Hippocampal formation (tissue), 2 donors: ENCODE results near the gene FGF12.

ENCODE experiments used
- DNase-seq, 2 donors: peaks; one replicate each; lab custom pipeline; 2025; lab: John Stamatoyannopoulos, UW

Gene FGF12

DNA sequence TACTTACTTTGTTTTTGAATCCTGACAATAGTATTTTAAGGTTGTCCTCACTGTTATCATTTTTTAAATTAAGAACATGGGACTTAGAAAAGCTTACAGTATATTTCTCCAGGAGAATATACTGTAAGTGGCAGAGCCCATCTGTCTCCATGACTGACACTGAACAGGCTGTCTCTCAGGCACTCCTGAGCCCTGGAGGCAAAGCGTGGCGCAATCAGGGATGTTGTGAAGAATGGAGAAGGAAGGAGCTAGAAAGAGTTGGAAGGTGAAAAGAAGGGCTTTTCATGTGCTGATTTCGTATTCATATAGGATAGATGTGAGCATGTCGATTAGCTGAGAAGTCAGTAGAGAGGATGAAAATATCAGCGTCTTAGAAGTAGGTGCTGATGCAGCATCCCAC lies 41.5 kb downstream of the FGF12 start:
- no peak for DNase-seq

DNA sequence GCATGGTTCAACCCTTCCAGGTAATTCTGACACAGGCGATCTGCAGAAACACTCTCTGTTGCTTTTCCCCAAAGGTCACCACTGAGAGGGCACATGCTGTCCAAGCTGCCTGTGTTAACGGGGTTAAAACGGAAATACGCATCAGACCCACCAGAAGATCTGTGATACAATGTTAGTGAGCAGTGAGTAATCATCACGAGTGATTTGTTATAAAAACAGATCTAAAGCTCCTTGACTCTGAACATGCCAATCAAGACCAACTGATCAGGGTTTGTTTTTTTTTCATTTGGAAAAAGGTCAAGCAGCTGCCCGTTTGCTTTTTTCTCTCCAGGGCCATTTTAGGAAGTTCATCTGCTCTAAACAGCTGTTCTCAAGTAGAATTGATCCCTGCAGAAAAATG lies 43.2 kb downstream of the FGF12 start:
- DNase-seq: no peak

DNA sequence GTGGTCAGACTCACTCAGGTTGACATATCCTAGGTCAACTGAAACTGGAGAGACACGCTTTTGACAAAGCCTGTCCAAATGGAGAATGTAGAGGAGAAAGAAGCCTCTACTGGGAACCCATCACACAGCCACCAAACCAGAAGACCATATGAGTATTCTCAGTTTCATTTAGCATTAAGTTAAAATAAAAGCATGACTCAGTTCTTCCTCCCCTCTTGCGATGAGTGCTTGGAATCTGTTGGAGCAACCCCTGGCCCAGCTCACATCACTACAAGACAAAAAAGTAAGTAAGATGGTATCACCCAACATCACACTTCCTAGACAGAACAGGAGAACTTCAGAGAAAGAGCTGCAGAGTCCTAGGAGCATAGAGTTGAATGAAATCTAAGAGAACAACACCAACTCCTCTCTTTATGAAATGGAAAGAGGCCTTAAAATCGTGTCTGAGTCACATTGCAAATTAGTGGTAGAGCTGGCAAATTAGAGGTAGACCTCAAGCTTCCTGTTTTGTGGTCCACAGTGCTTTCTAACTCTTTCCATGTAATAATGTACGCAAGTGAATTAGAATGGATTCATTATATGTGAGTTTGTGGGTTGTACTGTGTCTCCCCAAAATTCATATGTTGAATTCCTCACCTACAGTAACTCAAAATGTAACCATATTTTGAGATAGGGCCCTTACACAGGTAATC lies 51.2 kb downstream of the FGF12 start:
- DNase-seq: no peak

DNA sequence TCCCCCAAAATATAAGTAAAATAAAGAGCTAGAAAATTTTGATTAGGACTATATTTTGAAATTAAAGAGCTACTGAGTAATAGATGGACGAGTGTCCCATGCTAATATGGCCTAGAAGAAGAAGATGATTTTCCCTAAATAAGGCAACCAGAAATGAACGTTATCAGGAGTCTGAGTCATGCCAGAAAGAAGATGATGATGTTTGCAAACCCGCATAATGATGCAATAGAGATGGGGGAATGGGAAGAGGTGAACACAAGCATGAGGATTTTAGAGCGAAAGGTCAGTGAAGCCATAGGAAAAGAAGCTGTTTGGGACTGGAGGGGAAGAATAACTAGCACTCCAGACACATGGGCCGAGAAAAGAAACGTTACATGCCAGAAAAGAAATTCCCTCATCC lies 71.7 kb downstream of the FGF12 start:
- no peak for DNase-seq

DNA sequence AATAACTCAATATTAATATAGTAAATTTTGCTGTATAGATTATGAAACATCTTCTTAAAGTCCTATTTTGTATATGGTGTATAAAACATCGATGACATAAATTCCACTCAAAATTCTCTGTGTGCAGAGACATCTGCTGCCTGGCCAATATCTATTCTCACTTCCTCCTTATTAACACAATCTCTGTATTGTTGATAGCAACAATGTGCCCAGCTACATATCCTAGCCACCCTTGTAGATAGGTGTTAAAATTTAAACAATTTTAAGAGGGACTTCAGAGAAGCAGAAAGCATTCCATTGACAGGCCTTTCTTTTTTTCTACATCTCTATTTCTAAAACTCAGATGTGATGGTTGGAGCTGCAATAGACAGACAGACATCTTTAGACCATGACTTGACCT lies 72.3 kb downstream of the FGF12 start:
- DNase-seq: no peak

DNA sequence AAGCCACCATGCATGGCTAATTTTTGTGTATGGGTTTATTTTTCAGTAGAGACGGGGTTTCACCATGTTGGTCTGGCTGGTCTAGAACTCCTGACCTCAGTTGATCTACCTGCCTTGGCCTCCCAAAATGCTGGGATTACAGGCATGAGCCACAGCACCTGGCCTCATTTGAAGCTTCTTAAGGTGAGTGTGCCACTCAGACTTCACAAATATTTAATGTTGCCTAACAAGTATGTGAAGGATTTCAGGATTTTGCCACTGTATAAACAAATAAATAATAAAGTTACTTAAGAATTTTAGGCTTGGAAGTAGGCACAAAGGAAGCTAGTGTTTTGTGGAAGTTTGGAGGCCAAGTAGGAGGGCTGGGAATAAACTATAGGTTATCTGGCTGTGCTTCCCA lies 73.5 kb downstream of the FGF12 start:
- no peak for DNase-seq

DNA sequence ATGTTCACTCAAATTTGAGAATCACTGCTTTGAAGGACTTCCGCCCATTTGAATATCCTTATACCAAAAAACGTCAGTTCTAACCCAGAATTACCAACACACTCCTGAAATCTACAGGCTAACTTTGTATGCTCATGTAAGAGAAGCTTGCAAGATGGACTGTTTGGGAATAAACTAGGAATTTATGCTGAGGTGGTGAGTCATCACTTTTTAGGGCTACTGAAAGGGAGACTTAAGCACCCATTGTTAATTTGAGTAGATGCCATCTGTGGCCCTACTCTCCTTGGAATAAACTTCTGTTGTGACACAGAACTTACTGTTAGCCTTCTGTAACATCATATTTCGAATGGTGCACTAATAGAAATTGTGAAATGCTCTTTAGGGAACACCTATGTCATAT lies 74.6 kb downstream of the FGF12 start:
- DNase-seq: no peak

DNA sequence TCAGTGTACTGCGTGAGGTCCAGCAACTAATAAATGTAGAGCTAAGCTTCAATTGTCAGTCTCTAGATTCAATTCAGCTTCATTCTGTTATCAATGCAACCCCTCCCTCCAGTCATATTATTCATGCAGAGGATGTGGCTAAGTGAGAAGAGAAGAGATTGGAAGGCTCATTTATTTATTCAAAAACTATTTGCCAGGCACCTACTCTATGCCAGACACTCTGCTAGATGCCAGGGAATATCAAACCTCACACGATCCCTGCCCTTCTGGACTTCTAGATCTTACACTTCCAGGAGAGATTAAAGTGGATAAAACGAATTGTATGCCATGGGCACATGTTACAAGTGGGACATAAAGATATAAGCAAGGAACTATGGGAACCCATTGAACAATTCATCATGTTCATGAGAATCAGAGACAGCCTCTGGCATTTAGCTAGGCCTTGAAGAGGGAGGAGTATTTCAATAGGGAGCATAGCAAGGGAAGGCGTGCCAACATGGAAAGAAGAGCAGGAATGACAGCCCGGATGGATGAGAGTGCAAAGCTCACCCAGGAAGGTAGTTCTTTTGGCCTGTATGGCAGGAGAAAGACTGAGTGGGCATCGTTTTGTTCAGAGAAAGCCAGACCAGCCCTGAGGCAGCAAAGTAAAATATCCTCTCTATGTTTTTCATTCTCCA lies 75.4 kb downstream of the FGF12 start:
- DNase-seq: no peak

DNA sequence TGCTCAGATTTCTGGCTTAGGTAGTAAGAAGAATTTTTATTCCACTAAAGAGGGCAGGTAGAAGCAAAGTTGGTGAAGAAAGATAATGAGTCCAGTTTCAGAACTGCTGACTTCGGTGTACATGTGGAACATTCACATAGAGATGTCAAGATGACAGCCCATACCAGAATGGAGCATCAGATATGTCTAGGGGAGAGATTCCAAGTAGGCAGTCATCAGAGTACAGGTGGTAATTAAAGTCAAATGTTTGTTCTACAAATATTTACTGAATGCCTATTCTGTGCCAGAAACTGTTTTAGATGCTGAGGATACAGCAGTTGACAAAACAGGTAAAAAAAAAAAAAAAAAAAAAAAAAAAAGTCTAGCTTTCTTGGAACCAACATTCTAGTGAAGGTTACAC lies 81.9 kb downstream of the FGF12 start:
- no peak for DNase-seq

DNA sequence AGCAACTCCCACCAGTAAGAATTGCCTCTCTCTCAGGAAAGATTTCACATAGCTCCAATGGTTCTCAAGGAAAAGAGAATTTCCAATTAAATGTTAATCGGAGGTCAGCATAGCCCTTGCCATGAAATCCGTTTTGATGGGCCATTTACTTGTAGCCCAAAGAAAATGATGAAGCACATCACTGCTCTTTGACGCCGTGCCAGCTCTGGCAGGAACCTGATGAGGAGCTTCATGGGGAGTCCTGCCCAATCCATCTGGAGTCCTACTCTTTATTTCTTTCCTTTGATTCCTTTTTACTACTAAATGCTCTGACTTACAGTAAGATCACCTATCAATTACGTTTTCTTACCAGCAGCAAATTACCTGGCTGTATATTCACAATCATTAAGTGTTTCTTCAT lies 84.7 kb downstream of the FGF12 start:
- no peak for DNase-seq

DNA sequence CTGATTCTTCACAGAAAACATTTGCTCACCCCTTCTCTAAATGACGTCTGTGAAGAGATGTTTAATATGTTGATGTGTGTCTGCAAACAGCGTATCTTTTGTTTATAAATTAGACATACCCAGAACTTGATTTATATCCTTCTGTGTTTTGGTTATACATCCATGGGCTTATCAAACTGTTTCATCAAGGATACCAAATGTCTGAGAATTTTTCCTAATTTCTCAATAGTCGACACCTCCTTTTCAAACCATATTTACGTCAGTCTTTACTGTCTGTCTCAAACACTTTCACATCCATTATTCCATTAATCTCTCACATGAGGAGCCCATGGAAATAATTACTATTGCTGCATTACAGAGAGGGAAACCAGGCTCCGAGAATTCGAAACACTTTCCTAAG lies 85.4 kb downstream of the FGF12 start:
- no peak for DNase-seq

DNA sequence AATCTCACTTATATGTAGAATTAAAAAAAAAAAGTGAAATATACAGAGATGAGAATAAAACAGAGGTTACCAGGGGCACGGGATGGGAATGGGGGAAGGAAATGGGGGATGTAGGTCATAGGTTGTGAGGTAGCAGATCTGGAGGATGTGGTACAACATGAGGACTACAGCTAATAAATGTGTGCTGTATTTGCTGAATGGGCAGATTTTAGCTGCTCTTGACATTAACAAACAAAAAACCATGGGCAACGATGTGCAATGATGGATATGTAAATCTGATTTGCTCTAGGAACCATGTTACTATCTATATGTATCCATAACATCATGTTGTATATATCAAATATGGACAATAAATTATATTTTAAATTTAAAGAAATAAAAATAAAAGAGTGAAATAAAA lies 87.4 kb downstream of the FGF12 start:
- DNase-seq: no peak

DNA sequence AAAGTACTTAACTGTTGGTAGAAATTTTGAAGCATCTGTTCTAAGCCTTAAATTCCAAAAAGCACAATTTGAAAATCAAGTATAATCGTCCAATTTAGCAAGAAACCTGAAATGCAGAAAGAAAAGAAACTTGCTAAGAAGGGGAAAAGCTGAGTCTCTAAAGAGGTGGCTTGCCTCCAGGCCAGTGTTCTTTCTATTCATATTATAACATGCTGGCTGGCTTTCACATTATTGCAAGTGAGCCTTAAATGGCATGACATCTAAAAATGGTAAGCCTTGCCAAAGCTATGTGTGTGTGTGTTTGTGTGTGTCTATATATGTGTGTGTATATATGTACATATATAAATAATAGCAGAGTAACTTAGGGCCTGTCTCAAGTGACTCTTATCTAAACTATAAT lies 89.5 kb downstream of the FGF12 start:
- no peak for DNase-seq

DNA sequence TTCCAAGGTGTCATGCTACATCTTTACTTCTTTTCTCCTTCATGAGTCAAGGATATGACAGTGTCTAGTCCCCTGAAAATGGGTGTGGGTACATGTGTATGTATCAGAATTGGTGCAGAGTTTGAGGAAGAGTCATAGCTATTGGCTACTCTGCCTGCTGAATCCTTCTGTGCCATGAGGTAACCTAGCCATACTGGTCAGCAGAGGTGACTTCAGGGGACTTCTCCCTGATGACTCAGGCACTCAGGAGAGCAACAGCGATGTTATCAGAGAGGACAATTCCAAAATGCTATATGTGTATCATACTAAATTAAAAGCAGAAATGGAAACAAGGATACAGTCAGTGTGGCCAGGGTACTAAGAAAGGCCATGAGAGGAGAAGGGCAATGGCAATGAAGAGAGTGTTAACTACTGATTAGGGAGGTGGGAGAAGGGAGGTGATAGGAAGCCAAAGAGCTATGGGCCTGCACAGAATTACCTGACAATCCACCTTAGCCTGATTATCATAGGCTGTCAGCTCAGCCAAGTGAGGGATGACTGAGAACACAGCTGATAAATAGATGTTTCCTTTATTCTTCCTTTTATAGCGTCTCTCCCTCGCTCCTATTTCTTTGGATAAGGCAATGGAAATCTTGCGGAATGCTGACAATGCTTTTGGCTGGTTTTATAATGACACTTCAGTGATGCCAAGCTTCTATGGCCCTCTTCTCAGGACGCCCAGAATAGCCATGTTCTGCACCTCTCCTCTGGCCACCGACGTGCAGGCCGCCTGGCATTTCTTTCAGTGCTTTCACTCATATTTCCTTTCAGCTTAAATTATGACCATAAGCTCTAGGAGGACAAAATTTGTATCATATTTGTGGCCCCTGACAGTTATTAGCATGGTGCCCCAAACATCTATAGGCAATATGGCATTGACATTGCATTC lies 90.6 kb downstream of the FGF12 start:
- DNase-seq: no peak

DNA sequence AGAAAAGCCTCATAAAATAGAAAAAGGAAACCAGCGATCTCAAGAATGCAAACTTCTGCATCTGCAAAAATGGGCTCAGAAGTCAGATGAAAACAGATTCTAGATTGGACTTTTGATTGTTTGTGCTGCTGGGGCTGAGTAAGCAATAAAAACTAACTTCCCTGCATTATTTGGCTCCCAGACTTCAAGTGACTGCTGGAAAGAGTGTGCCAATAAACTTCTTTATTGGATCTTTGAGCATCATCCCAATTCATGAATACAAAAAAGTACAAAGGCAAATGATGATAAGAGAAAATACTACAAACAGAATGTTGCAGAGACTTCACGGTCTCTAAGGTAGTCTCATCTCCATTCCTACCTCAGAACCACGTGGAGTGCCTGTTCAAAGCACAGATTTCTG lies 97.9 kb downstream of the FGF12 start:
- no peak for DNase-seq

DNA sequence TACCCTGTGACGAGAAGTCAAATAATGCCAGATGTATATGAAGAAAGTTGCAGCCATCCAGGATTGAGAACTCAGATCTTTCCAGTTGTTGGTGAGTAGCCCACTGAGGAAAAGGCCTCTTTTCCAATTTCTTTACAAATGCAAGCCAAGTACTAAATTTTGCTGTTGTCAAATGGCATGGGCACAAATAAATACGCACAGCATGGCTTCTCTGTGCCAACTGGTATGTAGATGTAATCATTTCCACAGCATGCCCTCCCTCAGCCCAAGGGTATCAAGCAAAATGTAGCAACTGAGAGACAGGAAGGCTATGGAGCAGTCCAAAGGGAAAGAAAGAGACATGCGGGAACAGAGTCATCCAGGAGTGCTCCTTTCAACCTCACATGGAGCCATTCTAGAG lies 105.4 kb downstream of the FGF12 start:
- DNase-seq: no peak

DNA sequence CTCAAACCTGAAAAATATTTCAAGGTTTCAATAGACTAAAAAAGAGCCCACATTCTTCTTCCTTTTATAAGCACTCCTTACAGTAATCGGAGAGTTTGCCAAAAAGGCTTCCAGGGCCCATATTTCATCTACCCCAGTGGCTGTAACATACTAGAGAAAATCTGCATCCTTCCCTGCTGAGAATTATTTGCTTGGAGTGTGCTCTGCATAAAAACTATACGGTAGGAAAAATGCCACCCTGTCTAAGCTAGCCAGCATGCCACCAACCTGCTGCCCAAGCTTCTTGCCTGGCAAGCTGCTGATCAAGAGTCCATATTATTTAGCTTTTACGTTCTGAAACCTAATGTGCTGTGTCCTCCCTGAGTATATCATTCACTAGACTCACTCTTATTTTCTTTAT lies 107.1 kb downstream of the FGF12 start:
- DNase-seq: no peak

DNA sequence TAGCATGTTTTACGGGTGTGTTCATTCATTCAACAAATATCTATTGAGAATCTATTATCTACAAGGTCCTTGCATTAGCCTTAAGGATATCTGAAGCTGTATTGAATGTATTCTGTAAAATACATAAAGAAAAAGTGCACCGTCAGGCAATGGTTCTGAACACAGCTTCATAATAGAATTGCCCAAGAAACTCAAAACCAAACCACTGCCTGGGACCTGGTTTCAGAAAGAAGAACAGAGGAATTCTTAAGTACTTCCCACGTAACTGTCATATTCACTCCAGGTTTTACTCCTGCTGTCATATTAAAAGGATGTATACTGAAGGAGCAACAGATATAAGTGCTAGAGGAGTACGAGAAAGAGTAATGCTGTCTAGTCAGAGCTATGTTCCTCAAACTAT lies 115.9 kb downstream of the FGF12 start:
- no peak for DNase-seq

DNA sequence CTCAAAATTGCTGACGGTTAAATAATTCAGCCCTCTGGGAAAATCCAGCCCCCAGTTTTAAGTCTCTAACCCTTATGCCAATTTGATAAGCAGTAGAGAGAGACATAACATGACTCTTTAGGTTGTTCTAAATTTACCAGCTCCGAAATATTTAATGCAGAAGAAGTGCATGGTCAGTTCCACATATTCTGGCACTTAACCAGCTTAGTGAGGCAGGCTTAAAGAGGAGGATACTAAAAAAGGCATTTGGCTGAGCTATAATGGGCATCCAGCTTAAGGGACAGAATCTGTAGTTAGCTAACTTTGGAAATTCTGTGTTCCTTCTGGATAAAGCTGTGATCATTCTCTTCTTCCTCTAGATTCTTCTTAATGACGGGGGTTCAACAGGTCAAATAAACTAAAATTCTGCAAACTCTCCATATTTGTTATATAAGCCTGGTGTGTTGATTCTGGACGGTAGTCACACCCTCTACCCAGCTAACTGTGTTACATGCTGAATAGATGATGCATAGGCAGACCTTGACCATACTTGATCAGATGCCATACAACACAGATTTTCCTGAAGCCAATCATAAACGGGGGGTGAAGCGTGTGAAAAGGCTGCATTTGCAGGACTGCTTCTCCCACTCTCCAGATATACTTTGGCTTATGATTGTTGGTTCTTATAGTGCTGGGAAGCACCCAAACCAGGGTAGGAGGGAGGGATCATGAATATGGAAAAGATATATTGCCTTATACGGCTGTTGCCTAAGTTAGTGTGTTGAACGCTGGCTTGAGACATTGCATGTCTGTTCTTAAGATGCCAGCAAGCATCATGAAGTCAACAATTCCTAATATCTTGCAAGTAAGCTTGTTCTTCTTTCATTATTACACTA lies 118.4 kb downstream of the FGF12 start:
- DNase-seq: no peak

DNA sequence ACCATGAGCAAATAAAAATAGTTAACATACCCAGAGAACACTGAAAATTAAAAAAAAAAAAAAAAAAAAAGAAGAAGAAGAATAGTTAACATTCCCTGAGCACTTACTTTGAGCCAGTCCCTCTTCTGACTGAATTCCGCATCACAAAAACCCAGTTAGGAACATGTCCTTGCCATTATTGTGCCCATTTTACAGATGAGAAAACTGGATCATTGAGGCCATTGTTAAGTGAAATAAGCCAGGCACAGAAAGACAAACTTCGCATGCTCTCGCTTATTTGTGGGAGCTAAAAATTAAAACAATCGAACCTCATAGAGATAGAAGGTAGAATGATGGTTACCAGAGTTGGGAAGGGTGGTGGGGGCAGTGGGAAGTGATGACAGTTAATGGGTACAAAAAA lies 119.5 kb downstream of the FGF12 start:
- no peak for DNase-seq

DNA sequence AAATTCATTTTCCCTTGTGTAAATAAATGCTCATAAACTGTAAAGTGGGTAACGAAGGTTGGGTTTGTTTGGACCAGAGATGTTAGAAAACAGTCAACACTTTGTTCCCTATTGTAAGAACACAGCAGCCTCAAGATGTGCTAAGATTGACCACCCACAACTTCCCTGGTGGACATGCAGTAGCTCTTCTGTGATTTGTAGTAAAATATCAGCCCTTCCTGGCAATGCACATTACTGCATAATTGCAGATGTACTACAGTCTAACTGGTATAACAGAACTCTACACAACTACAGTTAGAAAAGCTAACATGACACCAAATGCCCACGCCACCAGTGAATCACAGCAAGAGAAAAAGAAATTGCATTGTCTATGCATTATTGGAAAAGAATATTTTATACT lies 129.4 kb downstream of the FGF12 start:
- DNase-seq: no peak

DNA sequence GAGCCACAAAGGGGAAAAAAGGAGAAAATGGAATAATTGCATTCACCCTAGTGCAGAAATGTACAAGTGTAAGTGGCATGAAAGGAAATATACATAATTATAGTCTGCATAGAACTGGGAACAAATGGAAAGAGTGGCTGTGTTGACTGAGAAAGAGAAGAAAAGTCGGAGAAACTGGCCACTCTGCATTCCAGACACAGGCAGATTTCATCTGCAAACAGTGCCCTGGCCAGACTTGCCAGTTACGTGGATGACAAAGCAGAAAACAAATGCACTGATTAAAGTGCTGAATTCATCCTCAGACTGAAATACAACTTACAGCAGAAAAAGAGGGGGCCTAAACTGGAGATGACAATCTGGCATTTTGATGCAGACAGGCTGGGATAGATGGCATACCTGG lies 129.8 kb downstream of the FGF12 start:
- DNase-seq: no peak
